BE2C (cell line): Measurements from ENCODE around the gene ACADVL.

Experiments
- DNase-seq: peaks from one replicate; pipeline ENCODE4 v3.0.0-alpha.2; 2020
- H3K27me3 ChIP-seq: fragments of 250-450 bp; sonication (Bioruptor Pico); 2 replicates; pipeline ENCODE4 v1.5.1; 2020; ENCODE audit warnings: mild to moderate bottlenecking
- H3K36me3 ChIP-seq: fragments of 250-450 bp; sonication (Bioruptor Pico); 2 replicates; pipeline ENCODE4 v1.5.1; 2020; ENCODE audit warnings: mild to moderate bottlenecking
- H3K4me1 ChIP-seq: fragments of 250-450 bp; sonication (Bioruptor Pico); 2 replicates; pipeline ENCODE4 v1.5.1; 2020
- H3K4me3 ChIP-seq: 2 replicates; pipeline ENCODE4 v1.5.1; 2011; ENCODE audit warnings: low read depth, low read length
- H3K9me3 ChIP-seq: fragments of 250-450 bp; sonication (Bioruptor Pico); 2 replicates; pipeline ENCODE4 v1.5.1; 2020
- CTCF ChIP-seq: IDR thresholded peaks from 2 replicates; pipeline ENCODE4 v1.5.1; 2012; ENCODE audit warnings: mild to moderate bottlenecking, low read depth, low read length

ACADVL gene

GRCh38 chr17:7190276-7190917, 29.3 kb upstream of the ACADVL start:
- no peak for DNase-seq
- H3K27me3 ChIP-seq: no peaks in the 10 kb centered on the region
- no peak for TF ChIP-seq CTCF
- H3K4me3 ChIP-seq: no peak overlapping the region
- H3K9me3 ChIP-seq: no peaks in the 10 kb centered on the region
- H3K4me1 ChIP-seq: no peaks in the 10 kb centered on the region
- H3K36me3 ChIP-seq: no peaks in the 10 kb centered on the region

- no peak for TF ChIP-seq CTCF
- H3K9me3 ChIP-seq: no peaks in the 10 kb centered on the region
- H3K4me1 ChIP-seq: no peaks in the 10 kb centered on the region
- no peaks in the 10 kb centered on the region for H3K36me3 ChIP-seq
- DNase-seq: no peak
- no peaks in the 10 kb centered on the region for H3K27me3 ChIP-seq
- H3K4me3 ChIP-seq: no peak overlapping the region
Measured at GRCh38 chr17:7191069-7191468, 28.7 kb upstream of the ACADVL start.

- H3K36me3 ChIP-seq: no peaks in the 10 kb centered on the region
- TF ChIP-seq CTCF: no peak
- no peaks in the 10 kb centered on the region for H3K9me3 ChIP-seq
- peak; percentile 66 for DNase-seq
- no peaks in the 10 kb centered on the region for H3K27me3 ChIP-seq
- H3K4me1 ChIP-seq: no peaks in the 10 kb centered on the region
- no peak overlapping the region for H3K4me3 ChIP-seq
Measured at GRCh38 chr17:7191571-7192270, 28.0 kb upstream of the ACADVL start.

- DNase-seq: no peak
- H3K4me3 ChIP-seq: no peak overlapping the region
- TF ChIP-seq CTCF: no peak
- no peaks in the 10 kb centered on the region for H3K9me3 ChIP-seq
- H3K4me1 ChIP-seq: no peaks in the 10 kb centered on the region
- no peaks in the 10 kb centered on the region for H3K27me3 ChIP-seq
- no peaks in the 10 kb centered on the region for H3K36me3 ChIP-seq
Measured at GRCh38 chr17:7192271-7192937, 27.3 kb upstream of the ACADVL start.

GRCh38 chr17:7195971-7196370, 23.8 kb upstream of the ACADVL start:
- DNase-seq: no peak
- Histone ChIP-seq H3K9me3 (no peaks in the 10 kb centered on the region), H3K36me3 (no peaks in the 10 kb centered on the region), H3K27me3 (no peaks in the 10 kb centered on the region), H3K4me1 (no peaks in the 10 kb centered on the region), H3K4me3 (no peak overlapping the region)
- no peak for TF ChIP-seq CTCF
